ENCODE data around the gene PDCD7. TPM values are rescaled to one million over a fixed set of nuclear protein-coding genes. Genes with fewer than 3 reads are reported as not detected.
"Not testable (repeated sequence)": the region's sequence is repeated elsewhere in the genome, so short reads cannot be mapped to it uniquely, and the experiment has no call there.

PDCD7 gene
- total RNA-seq, 1 experiment from 2014 or later: 9.5 TPM

DNA sequence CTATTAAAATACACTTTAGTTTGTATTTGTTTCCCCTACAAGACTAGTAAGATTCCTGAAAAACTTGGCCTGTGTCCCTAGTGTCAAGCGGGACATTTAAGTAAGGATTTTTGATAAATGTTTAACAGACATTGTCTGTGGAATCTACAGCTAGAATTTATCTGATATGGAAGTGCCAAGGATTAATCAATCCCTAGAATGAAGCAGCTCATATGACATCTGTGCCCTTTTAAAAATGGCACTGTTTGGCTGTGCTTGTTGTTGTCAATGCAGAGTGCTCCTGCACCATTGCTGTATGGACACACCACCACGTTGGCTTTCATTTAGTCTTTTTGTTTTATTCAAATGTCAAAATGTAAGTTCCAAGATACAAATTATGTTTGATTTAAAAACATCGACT, 14.3 kb upstream of the PDCD7 start:
- ATAC-seq (no peak), DNase-seq (no peak)
- no peak overlapping the region for H3K4me3 ChIP-seq (ENCODE audit: low read length)
- H3K9me3 ChIP-seq (ENCODE audit: low read length): no peaks in the 10 kb centered on the region
- no peaks in the 10 kb centered on the region for H3K4me1 ChIP-seq (ENCODE audit: insufficient read depth, low read length)
- ChIA-PET POLR2A (ENCODE audit: unreplicated experiment) (no interaction called here), CTCF (no interaction called here)
- H3K27me3 ChIP-seq (ENCODE audit: low read length): no peaks in the 10 kb centered on the region
- TF ChIP-seq EZH2 (IDR thresholded peaks at IDR 0.05; ENCODE audit: low read length, unreplicated experiment) (no peak), EZH2phosphoT487 (IDR thresholded peaks at IDR 0.05; ENCODE audit: borderline replicate concordance, low read length) (no peak)
- H2AFZ ChIP-seq (ENCODE audit: low read length): no peak overlapping the region
- intact Hi-C loops (cut with micrococcal nuclease): no loop called here
- H4K20me1 ChIP-seq (ENCODE audit: low read length): no peaks in the 10 kb centered on the region
- no TSS peak for BruUV-seq (replicated peaks)
- H3K27ac ChIP-seq (ENCODE audit: low read length): no peak overlapping the region
- H3K36me3 ChIP-seq (ENCODE audit: low read depth, low read length): no peaks in the 10 kb centered on the region
- no peaks in the 10 kb centered on the region for H3K9me2 ChIP-seq (replicated peaks; ENCODE audit: low read length)
- H3K9ac ChIP-seq (ENCODE audit: low read length): no peak overlapping the region
- no peak overlapping the region for H3K4me2 ChIP-seq (ENCODE audit: low read length)
- H3F3A ChIP-seq (ENCODE audit: low read length, unreplicated experiment): no peaks in the 10 kb centered on the region
- H3K79me2 ChIP-seq (ENCODE audit: low read length): no peaks in the 10 kb centered on the region

GRCh38 chr15:65146438-65146837, 12.8 kb upstream of the PDCD7 start:
- Histone ChIP-seq H3K79me2 (ENCODE audit: low read length) (no peaks in the 10 kb centered on the region), H3K27ac (ENCODE audit: low read length) (no peak overlapping the region), H4K20me1 (ENCODE audit: low read length) (no peaks in the 10 kb centered on the region), H3K9ac (ENCODE audit: low read length) (no peak overlapping the region), H3K27me3 (ENCODE audit: low read length) (no peaks in the 10 kb centered on the region), H3K4me2 (ENCODE audit: low read length) (no peak overlapping the region), H3F3A (ENCODE audit: low read length, unreplicated experiment) (no peaks in the 10 kb centered on the region), H3K4me3 (ENCODE audit: low read length) (no peak overlapping the region), H3K36me3 (ENCODE audit: low read depth, low read length) (no peaks in the 10 kb centered on the region), H3K9me2 (replicated peaks; ENCODE audit: low read length) (no peaks in the 10 kb centered on the region), H2AFZ (ENCODE audit: low read length) (no peak overlapping the region), H3K4me1 (ENCODE audit: insufficient read depth, low read length) (no peaks in the 10 kb centered on the region), H3K9me3 (ENCODE audit: low read length) (no peaks in the 10 kb centered on the region)
- no TSS peak for BruUV-seq (replicated peaks)
- TF ChIP-seq EZH2phosphoT487 (IDR thresholded peaks at IDR 0.05; ENCODE audit: borderline replicate concordance, low read length): no peak
- no peak for TF ChIP-seq EZH2 (IDR thresholded peaks at IDR 0.05; ENCODE audit: low read length, unreplicated experiment)
- TF ChIP-seq CTCF (conservative IDR thresholded peaks at IDR 0.05; ENCODE audit: low read depth, low read length): no peak
- no peak for ATAC-seq
- DNase-seq: no peak
- intact Hi-C loops (cut with micrococcal nuclease): no loop called here
- POLR2A ChIA-PET (ENCODE audit: unreplicated experiment): no interaction called here
- CTCF ChIA-PET: no interaction called here

GRCh38 chr15:65138631-65139030, 5.0 kb upstream of the PDCD7 start:
- intact Hi-C loops (cut with micrococcal nuclease); ATAC-seq; H3K4me3 ChIP-seq (ENCODE audit: low read length); H3K79me2 ChIP-seq (ENCODE audit: low read length); POLR2A ChIA-PET (ENCODE audit: unreplicated experiment); H3K4me2 ChIP-seq (ENCODE audit: low read length); H3K27ac ChIP-seq (ENCODE audit: low read length); BruUV-seq (replicated peaks); H3K4me1 ChIP-seq (ENCODE audit: insufficient read depth, low read length); H4K20me1 ChIP-seq (ENCODE audit: low read length); H3K9ac ChIP-seq (ENCODE audit: low read length); CTCF ChIA-PET; H2AFZ ChIP-seq (ENCODE audit: low read length); H3K36me3 ChIP-seq (ENCODE audit: low read depth, low read length); H3F3A ChIP-seq (ENCODE audit: low read length, unreplicated experiment); H3K9me3 ChIP-seq (ENCODE audit: low read length); H3K9me2 ChIP-seq (replicated peaks; ENCODE audit: low read length); H3K27me3 ChIP-seq (ENCODE audit: low read length); DNase-seq: not testable (repeated sequence)

DNA sequence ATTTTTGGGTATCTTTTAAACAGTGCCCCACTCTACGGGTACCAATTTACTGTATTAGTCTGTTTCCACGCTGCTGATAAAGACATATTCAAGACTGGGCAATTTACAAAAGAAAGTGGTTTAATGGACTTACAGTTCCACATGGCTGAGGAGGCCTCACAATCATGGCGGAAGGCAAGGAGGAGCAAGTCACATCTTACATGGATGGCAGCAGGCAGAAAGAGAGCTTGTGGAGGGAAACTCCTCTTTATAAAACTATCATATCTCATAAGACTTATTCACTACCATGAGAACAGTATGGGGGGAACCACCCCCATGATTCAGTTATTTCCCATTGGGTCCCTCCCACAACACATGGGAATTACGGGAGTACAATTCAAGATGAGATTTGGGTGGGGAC, 4.3 kb upstream of the PDCD7 start:
- DNase-seq; H3K36me3 ChIP-seq (ENCODE audit: low read depth, low read length); H3K9me2 ChIP-seq (replicated peaks; ENCODE audit: low read length); H3K9me3 ChIP-seq (ENCODE audit: low read length); H3K4me2 ChIP-seq (ENCODE audit: low read length); H3K4me3 ChIP-seq (ENCODE audit: low read length); H3K9ac ChIP-seq (ENCODE audit: low read length); intact Hi-C loops (cut with micrococcal nuclease); BruUV-seq (replicated peaks); H3K79me2 ChIP-seq (ENCODE audit: low read length); H3K27me3 ChIP-seq (ENCODE audit: low read length); H2AFZ ChIP-seq (ENCODE audit: low read length); H3F3A ChIP-seq (ENCODE audit: low read length, unreplicated experiment); ATAC-seq; POLR2A ChIA-PET (ENCODE audit: unreplicated experiment); H3K27ac ChIP-seq (ENCODE audit: low read length); H3K4me1 ChIP-seq (ENCODE audit: insufficient read depth, low read length); H4K20me1 ChIP-seq (ENCODE audit: low read length); CTCF ChIA-PET: not testable (repeated sequence)

DNA sequence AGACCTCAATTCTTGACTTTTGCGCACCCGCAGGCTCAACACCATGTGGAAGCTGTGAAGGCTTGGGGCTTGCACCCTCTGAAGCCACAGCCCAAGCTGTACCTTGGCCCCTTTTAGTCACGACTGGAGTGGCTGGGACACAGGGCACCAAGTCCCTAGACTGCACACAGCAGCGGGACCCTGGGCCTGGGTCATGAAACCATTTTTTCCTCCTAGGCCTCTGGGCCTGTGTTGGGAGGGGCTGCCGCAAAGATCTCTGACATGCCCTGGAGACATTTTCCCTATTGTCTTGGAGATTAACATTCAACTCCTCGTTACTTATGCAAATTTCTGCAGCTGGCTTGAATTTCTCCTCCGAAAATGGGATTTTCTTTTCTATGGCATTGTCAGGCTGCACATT, 3.5 kb upstream of the PDCD7 start:
- H4K20me1 ChIP-seq (ENCODE audit: low read length); H3K4me3 ChIP-seq (ENCODE audit: low read length); CTCF ChIA-PET; H3K4me1 ChIP-seq (ENCODE audit: insufficient read depth, low read length); DNase-seq; H3K9me2 ChIP-seq (replicated peaks; ENCODE audit: low read length); H3K36me3 ChIP-seq (ENCODE audit: low read depth, low read length); ATAC-seq; H3F3A ChIP-seq (ENCODE audit: low read length, unreplicated experiment); H3K9me3 ChIP-seq (ENCODE audit: low read length); H3K27ac ChIP-seq (ENCODE audit: low read length); H3K79me2 ChIP-seq (ENCODE audit: low read length); H3K9ac ChIP-seq (ENCODE audit: low read length); intact Hi-C loops (cut with micrococcal nuclease); POLR2A ChIA-PET (ENCODE audit: unreplicated experiment); BruUV-seq (replicated peaks); H3K4me2 ChIP-seq (ENCODE audit: low read length); H3K27me3 ChIP-seq (ENCODE audit: low read length); H2AFZ ChIP-seq (ENCODE audit: low read length): not testable (repeated sequence)
